ENCODE results near the gene USP11.

The USP11 gene

DNA sequence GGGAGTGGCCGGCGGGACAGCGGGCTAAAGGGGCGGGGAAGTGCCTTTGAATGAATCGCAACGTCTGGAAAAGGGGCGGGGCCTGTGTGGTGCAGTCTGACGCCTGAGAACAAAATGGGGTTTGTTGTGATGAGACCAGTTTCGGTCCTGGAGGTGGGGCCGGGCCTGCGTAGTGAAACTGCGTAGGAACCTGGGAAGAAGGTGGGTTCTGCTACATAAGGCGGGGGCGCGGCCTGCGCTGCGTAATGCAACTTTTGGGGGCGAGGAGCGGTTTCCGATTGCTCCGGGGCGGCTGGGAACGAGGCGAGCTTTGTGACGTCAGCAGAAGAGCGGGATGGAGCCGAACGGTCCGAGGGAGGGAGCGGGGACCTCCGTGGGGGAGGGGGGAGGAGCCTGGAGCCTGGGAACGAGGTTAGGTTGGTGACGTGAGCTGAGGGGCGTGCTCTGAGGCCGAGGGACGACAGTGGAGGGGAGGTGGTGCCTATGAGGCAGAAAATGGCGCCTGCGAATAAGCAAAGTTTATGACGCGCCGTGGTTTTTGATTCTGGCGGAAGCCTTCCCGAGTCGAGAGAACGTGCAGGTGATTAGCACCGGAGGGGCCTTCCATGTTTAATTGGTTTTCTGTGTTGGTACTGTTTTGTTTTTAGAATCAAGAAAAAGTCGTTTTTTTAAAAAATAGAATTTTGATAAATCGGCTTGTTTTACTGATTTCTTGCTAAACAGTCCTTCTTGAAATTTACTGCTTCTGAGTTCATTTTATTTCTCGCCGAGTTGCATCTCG is 714 bp downstream of the USP11 start (continued):
- TF ChIP-seq KLF10 (tag by site-specific recombination; IDR thresholded peaks at IDR 0.05) (peak; percentile 94), ZBTB21 (tag by site-specific recombination; IDR thresholded peaks at IDR 0.05) (peak; percentile 99), ZNF23 (tag by site-specific recombination; IDR thresholded peaks at IDR 0.05; ENCODE audit: borderline replicate concordance) (no peak), ZNF510 (tag by site-specific recombination; IDR thresholded peaks at IDR 0.05; ENCODE audit: insufficient replicate concordance) (no peak), FEZF1 (tag by site-specific recombination; IDR thresholded peaks at IDR 0.05) (no peak), ZNF521 (tag by site-specific recombination; IDR thresholded peaks at IDR 0.05) (no peak), ZNF146 (tag by site-specific recombination; IDR thresholded peaks at IDR 0.05) (no peak), ZBTB17 (tag by site-specific recombination; IDR thresholded peaks at IDR 0.05) (peak; percentile 70), ZNF76 (tag by site-specific recombination; IDR thresholded peaks at IDR 0.05; ENCODE audit: borderline replicate concordance, low read depth) (peak; percentile 81; the same call in 1 of the 2 replicates), ZNF341 (tag by site-specific recombination; IDR thresholded peaks at IDR 0.05; ENCODE audit: low read depth) (peak; percentile 64), ZNF394 (tag by site-specific recombination; IDR thresholded peaks at IDR 0.05; ENCODE audit: borderline replicate concordance) (no peak), ZFP3 (tag by site-specific recombination; IDR thresholded peaks at IDR 0.05; ENCODE audit: low read depth) (no peak), ZNF366 (tag by site-specific recombination; conservative IDR thresholded peaks at IDR 0.05) (peak; percentile 91), ZSCAN23 (tag by site-specific recombination; IDR thresholded peaks at IDR 0.05) (no peak), ZNF791 (tag by site-specific recombination; IDR thresholded peaks at IDR 0.05) (no peak), IKZF3 (tag by site-specific recombination; IDR thresholded peaks at IDR 0.05) (peak; percentile 76), GLIS2 (tag by site-specific recombination; IDR thresholded peaks at IDR 0.05) (peak; percentile 85), ZFP41 (tag by site-specific recombination; IDR thresholded peaks at IDR 0.05; ENCODE audit: borderline replicate concordance) (no peak), ZNF830 (tag by site-specific recombination; IDR thresholded peaks at IDR 0.05; ENCODE audit: low read depth) (no peak)
- TF ChIP-seq, protein P1, sequence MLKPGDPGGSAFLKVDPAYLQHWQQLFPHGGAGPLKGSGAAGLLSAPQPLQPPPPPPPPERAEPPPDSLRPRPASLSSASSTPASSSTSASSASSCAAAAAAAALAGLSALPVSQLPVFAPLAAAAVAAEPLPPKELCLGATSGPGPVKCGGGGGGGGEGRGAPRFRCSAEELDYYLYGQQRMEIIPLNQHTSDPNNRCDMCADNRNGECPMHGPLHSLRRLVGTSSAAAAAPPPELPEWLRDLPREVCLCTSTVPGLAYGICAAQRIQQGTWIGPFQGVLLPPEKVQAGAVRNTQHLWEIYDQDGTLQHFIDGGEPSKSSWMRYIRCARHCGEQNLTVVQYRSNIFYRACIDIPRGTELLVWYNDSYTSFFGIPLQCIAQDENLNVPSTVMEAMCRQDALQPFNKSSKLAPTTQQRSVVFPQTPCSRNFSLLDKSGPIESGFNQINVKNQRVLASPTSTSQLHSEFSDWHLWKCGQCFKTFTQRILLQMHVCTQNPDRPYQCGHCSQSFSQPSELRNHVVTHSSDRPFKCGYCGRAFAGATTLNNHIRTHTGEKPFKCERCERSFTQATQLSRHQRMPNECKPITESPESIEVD (tag by site-specific recombination; IDR thresholded peaks at IDR 0.05), result peak; percentile 85
- TF ChIP-seq, protein P2, sequence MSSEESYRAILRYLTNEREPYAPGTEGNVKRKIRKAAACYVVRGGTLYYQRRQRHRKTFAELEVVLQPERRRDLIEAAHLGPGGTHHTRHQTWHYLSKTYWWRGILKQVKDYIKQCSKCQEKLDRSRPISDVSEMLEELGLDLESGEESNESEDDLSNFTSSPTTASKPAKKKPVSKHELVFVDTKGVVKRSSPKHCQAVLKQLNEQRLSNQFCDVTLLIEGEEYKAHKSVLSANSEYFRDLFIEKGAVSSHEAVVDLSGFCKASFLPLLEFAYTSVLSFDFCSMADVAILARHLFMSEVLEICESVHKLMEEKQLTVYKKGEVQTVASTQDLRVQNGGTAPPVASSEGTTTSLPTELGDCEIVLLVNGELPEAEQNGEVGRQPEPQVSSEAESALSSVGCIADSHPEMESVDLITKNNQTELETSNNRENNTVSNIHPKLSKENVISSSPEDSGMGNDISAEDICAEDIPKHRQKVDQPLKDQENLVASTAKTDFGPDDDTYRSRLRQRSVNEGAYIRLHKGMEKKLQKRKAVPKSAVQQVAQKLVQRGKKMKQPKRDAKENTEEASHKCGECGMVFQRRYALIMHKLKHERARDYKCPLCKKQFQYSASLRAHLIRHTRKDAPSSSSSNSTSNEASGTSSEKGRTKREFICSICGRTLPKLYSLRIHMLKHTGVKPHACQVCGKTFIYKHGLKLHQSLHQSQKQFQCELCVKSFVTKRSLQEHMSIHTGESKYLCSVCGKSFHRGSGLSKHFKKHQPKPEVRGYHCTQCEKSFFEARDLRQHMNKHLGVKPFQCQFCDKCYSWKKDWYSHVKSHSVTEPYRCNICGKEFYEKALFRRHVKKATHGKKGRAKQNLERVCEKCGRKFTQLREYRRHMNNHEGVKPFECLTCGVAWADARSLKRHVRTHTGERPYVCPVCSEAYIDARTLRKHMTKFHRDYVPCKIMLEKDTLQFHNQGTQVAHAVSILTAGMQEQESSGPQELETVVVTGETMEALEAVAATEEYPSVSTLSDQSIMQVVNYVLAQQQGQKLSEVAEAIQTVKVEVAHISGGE (tag by site-specific recombination; conservative IDR thresholded peaks at IDR 0.05; ENCODE audit: low read depth), result 0 out of 2 replicates have a peak, but pooled peaks have one; percentile 12
- TF ChIP-seq, protein P3, sequence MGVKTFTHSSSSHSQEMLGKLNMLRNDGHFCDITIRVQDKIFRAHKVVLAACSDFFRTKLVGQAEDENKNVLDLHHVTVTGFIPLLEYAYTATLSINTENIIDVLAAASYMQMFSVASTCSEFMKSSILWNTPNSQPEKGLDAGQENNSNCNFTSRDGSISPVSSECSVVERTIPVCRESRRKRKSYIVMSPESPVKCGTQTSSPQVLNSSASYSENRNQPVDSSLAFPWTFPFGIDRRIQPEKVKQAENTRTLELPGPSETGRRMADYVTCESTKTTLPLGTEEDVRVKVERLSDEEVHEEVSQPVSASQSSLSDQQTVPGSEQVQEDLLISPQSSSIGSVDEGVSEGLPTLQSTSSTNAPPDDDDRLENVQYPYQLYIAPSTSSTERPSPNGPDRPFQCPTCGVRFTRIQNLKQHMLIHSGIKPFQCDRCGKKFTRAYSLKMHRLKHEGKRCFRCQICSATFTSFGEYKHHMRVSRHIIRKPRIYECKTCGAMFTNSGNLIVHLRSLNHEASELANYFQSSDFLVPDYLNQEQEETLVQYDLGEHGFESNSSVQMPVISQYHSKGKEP (tag by site-specific recombination; IDR thresholded peaks at IDR 0.05), result no peak; the same call in 1 of the 2 replicates
- TF ChIP-seq, protein P4, sequence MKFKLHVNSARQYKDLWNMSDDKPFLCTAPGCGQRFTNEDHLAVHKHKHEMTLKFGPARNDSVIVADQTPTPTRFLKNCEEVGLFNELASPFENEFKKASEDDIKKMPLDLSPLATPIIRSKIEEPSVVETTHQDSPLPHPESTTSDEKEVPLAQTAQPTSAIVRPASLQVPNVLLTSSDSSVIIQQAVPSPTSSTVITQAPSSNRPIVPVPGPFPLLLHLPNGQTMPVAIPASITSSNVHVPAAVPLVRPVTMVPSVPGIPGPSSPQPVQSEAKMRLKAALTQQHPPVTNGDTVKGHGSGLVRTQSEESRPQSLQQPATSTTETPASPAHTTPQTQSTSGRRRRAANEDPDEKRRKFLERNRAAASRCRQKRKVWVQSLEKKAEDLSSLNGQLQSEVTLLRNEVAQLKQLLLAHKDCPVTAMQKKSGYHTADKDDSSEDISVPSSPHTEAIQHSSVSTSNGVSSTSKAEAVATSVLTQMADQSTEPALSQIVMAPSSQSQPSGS (tag by site-specific recombination; IDR thresholded peaks at IDR 0.05; ENCODE audit: low read depth), result peak; percentile 97
- TF ChIP-seq, protein P5, sequence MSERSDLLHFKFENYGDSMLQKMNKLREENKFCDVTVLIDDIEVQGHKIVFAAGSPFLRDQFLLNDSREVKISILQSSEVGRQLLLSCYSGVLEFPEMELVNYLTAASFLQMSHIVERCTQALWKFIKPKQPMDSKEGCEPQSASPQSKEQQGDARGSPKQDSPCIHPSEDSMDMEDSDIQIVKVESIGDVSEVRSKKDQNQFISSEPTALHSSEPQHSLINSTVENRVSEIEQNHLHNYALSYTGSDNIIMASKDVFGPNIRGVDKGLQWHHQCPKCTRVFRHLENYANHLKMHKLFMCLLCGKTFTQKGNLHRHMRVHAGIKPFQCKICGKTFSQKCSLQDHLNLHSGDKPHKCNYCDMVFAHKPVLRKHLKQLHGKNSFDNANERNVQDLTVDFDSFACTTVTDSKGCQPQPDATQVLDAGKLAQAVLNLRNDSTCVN (tag by site-specific recombination; optimal IDR thresholded peaks at IDR 0.05), result peak; percentile 60
- TF ChIP-seq, protein P6, sequence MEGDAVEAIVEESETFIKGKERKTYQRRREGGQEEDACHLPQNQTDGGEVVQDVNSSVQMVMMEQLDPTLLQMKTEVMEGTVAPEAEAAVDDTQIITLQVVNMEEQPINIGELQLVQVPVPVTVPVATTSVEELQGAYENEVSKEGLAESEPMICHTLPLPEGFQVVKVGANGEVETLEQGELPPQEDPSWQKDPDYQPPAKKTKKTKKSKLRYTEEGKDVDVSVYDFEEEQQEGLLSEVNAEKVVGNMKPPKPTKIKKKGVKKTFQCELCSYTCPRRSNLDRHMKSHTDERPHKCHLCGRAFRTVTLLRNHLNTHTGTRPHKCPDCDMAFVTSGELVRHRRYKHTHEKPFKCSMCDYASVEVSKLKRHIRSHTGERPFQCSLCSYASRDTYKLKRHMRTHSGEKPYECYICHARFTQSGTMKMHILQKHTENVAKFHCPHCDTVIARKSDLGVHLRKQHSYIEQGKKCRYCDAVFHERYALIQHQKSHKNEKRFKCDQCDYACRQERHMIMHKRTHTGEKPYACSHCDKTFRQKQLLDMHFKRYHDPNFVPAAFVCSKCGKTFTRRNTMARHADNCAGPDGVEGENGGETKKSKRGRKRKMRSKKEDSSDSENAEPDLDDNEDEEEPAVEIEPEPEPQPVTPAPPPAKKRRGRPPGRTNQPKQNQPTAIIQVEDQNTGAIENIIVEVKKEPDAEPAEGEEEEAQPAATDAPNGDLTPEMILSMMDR (tag by site-specific recombination; IDR thresholded peaks at IDR 0.05), result no peak
